NCI-H2171 treated with DMSO at 0.1 percent for 48 hours (cell line): ENCODE results near the gene SAA4.
"Not testable (repeated sequence)": the region's sequence is repeated elsewhere in the genome, so short reads cannot be mapped to it uniquely, and the experiment has no call there.

Experiments used
- DNase-seq: peaks from one replicate; lab custom pipeline; 2025; lab: John Stamatoyannopoulos, UW

Gene SAA4

GRCh38 chr11:18189476-18190245 lies 46.9 kb downstream of the SAA4 start:
- not testable (repeated sequence) for DNase-seq

GRCh38 chr11:18188796-18189195 lies 47.8 kb downstream of the SAA4 start:
- DNase-seq = no peak
